ENCODE measurements around the gene HOXC13. TPM values are rescaled to one million over a fixed set of nuclear protein-coding genes. Genes with fewer than 3 reads are reported as not detected.

HOXC13 gene
- total and polyA plus RNA-seq, 9 of the 15 experiments (the other 6 are each of a cell fraction or from before 2014, with no cell fraction given), result 0.03 to 0.29 (median 0.17) TPM; not detected in 2

DNA sequence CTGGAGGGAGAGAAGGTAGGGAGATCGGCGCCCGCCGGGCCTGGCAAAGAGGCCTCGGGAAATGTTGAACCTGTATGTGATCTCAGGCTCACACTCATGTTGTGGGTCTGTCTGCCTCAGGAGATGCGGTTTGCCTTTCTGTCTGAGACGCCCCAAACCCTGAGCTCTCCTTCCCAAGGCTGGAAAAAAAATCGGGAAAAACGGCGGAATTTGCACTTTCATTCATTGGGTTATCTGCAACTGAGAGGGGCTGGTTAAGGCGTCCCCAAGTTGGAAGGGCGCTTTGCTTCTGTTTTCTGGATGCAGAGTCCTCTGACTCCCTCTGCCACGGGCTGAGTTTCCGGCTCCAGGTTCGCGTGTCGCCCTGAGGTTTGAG, 56.4 kb downstream of the HOXC13 start (continued):
- TF ChIP-seq, protein P1, sequence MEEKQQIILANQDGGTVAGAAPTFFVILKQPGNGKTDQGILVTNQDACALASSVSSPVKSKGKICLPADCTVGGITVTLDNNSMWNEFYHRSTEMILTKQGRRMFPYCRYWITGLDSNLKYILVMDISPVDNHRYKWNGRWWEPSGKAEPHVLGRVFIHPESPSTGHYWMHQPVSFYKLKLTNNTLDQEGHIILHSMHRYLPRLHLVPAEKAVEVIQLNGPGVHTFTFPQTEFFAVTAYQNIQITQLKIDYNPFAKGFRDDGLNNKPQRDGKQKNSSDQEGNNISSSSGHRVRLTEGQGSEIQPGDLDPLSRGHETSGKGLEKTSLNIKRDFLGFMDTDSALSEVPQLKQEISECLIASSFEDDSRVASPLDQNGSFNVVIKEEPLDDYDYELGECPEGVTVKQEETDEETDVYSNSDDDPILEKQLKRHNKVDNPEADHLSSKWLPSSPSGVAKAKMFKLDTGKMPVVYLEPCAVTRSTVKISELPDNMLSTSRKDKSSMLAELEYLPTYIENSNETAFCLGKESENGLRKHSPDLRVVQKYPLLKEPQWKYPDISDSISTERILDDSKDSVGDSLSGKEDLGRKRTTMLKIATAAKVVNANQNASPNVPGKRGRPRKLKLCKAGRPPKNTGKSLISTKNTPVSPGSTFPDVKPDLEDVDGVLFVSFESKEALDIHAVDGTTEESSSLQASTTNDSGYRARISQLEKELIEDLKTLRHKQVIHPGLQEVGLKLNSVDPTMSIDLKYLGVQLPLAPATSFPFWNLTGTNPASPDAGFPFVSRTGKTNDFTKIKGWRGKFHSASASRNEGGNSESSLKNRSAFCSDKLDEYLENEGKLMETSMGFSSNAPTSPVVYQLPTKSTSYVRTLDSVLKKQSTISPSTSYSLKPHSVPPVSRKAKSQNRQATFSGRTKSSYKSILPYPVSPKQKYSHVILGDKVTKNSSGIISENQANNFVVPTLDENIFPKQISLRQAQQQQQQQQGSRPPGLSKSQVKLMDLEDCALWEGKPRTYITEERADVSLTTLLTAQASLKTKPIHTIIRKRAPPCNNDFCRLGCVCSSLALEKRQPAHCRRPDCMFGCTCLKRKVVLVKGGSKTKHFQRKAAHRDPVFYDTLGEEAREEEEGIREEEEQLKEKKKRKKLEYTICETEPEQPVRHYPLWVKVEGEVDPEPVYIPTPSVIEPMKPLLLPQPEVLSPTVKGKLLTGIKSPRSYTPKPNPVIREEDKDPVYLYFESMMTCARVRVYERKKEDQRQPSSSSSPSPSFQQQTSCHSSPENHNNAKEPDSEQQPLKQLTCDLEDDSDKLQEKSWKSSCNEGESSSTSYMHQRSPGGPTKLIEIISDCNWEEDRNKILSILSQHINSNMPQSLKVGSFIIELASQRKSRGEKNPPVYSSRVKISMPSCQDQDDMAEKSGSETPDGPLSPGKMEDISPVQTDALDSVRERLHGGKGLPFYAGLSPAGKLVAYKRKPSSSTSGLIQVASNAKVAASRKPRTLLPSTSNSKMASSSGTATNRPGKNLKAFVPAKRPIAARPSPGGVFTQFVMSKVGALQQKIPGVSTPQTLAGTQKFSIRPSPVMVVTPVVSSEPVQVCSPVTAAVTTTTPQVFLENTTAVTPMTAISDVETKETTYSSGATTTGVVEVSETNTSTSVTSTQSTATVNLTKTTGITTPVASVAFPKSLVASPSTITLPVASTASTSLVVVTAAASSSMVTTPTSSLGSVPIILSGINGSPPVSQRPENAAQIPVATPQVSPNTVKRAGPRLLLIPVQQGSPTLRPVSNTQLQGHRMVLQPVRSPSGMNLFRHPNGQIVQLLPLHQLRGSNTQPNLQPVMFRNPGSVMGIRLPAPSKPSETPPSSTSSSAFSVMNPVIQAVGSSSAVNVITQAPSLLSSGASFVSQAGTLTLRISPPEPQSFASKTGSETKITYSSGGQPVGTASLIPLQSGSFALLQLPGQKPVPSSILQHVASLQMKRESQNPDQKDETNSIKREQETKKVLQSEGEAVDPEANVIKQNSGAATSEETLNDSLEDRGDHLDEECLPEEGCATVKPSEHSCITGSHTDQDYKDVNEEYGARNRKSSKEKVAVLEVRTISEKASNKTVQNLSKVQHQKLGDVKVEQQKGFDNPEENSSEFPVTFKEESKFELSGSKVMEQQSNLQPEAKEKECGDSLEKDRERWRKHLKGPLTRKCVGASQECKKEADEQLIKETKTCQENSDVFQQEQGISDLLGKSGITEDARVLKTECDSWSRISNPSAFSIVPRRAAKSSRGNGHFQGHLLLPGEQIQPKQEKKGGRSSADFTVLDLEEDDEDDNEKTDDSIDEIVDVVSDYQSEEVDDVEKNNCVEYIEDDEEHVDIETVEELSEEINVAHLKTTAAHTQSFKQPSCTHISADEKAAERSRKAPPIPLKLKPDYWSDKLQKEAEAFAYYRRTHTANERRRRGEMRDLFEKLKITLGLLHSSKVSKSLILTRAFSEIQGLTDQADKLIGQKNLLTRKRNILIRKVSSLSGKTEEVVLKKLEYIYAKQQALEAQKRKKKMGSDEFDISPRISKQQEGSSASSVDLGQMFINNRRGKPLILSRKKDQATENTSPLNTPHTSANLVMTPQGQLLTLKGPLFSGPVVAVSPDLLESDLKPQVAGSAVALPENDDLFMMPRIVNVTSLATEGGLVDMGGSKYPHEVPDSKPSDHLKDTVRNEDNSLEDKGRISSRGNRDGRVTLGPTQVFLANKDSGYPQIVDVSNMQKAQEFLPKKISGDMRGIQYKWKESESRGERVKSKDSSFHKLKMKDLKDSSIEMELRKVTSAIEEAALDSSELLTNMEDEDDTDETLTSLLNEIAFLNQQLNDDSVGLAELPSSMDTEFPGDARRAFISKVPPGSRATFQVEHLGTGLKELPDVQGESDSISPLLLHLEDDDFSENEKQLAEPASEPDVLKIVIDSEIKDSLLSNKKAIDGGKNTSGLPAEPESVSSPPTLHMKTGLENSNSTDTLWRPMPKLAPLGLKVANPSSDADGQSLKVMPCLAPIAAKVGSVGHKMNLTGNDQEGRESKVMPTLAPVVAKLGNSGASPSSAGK (IDR thresholded peaks at IDR 0.05), result peak; percentile 49
- TF ChIP-seq CHD1 (IDR thresholded peaks at IDR 0.05; ENCODE audit: low read length) (peak; percentile 61), HDAC1 (IDR thresholded peaks at IDR 0.05) (no peak), HDAC8 (tag; IDR thresholded peaks at IDR 0.05) (no peak), LCOR (CRISPR knock-in tag; IDR thresholded peaks at IDR 0.05) (0 out of 2 replicates have a peak, but pooled peaks have one; percentile 5), EP300 (IDR thresholded peaks at IDR 0.05; ENCODE audit: low read length) (no peak), PHB2 (IDR thresholded peaks at IDR 0.05; ENCODE audit: low read depth) (no peak)
- TF ChIP-seq, protein P2, sequence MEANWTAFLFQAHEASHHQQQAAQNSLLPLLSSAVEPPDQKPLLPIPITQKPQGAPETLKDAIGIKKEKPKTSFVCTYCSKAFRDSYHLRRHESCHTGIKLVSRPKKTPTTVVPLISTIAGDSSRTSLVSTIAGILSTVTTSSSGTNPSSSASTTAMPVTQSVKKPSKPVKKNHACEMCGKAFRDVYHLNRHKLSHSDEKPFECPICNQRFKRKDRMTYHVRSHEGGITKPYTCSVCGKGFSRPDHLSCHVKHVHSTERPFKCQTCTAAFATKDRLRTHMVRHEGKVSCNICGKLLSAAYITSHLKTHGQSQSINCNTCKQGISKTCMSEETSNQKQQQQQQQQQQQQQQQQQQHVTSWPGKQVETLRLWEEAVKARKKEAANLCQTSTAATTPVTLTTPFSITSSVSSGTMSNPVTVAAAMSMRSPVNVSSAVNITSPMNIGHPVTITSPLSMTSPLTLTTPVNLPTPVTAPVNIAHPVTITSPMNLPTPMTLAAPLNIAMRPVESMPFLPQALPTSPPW (CRISPR knock-in tag; IDR thresholded peaks at IDR 0.05), result no peak
- TF ChIP-seq, protein P3, sequence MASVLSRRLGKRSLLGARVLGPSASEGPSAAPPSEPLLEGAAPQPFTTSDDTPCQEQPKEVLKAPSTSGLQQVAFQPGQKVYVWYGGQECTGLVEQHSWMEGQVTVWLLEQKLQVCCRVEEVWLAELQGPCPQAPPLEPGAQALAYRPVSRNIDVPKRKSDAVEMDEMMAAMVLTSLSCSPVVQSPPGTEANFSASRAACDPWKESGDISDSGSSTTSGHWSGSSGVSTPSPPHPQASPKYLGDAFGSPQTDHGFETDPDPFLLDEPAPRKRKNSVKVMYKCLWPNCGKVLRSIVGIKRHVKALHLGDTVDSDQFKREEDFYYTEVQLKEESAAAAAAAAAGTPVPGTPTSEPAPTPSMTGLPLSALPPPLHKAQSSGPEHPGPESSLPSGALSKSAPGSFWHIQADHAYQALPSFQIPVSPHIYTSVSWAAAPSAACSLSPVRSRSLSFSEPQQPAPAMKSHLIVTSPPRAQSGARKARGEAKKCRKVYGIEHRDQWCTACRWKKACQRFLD (CRISPR knock-in tag; IDR thresholded peaks at IDR 0.05), result 0 out of 2 replicates have a peak, but pooled peaks have one; percentile 25
- TF ChIP-seq, protein P4, sequence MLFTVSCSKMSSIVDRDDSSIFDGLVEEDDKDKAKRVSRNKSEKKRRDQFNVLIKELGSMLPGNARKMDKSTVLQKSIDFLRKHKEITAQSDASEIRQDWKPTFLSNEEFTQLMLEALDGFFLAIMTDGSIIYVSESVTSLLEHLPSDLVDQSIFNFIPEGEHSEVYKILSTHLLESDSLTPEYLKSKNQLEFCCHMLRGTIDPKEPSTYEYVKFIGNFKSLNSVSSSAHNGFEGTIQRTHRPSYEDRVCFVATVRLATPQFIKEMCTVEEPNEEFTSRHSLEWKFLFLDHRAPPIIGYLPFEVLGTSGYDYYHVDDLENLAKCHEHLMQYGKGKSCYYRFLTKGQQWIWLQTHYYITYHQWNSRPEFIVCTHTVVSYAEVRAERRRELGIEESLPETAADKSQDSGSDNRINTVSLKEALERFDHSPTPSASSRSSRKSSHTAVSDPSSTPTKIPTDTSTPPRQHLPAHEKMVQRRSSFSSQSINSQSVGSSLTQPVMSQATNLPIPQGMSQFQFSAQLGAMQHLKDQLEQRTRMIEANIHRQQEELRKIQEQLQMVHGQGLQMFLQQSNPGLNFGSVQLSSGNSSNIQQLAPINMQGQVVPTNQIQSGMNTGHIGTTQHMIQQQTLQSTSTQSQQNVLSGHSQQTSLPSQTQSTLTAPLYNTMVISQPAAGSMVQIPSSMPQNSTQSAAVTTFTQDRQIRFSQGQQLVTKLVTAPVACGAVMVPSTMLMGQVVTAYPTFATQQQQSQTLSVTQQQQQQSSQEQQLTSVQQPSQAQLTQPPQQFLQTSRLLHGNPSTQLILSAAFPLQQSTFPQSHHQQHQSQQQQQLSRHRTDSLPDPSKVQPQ (CRISPR knock-in tag; IDR thresholded peaks at IDR 0.05; ENCODE audit: borderline replicate concordance), result no peak

All from K562 (cell line).